ENCODE measurements around the gene SPATA33.

DNA sequence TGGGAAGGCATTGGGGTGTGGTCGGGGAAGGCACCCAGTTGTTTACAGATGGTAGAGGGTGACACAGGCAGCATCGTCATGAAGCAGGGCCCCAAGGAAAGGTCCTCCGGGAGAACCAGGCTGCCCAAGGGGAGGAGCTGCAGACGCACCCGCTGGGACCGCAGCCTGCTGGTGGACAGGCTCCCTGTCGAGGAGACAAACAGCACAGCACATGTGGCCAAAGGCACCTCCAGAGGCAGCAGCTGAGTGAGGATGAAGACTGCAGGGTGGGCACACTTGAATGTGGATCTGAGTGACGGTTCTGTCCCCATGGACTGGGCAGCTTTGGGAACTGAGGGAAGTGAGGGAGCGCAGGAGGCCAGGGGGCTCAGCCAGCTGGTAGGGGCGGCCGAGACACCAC, 12.5 kb upstream of the SPATA33 start:
- TF ChIP-seq SREBF1 (IDR thresholded peaks at IDR 0.05; ENCODE audit: low read length) (no peak), ETV6 (conservative IDR thresholded peaks at IDR 0.05 in 1 of 2, IDR thresholded peaks at IDR 0.05 in 1 of 2; ENCODE audit: borderline replicate concordance in 1 of 2, low read depth in 1 of 2) (no peak), PML (IDR thresholded peaks at IDR 0.05; ENCODE audit: low read length) (no peak), EP300 (IDR thresholded peaks at IDR 0.05; ENCODE audit: borderline replicate concordance in 1 of 2, control insufficient read depth in 1 of 2, low read depth in 2 of 2, low read length in 2 of 2) (no peak), SRF (IDR thresholded peaks at IDR 0.05; ENCODE audit: low read depth in 2 of 2, low read length in 2 of 2) (no peak)
- TF ChIP-seq, protein P1, sequence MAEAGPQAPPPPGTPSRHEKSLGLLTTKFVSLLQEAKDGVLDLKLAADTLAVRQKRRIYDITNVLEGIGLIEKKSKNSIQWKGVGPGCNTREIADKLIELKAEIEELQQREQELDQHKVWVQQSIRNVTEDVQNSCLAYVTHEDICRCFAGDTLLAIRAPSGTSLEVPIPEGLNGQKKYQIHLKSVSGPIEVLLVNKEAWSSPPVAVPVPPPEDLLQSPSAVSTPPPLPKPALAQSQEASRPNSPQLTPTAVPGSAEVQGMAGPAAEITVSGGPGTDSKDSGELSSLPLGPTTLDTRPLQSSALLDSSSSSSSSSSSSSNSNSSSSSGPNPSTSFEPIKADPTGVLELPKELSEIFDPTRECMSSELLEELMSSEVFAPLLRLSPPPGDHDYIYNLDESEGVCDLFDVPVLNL (IDR thresholded peaks at IDR 0.05; ENCODE audit: low read depth, low read length): no peak
- TF ChIP-seq, protein P2, sequence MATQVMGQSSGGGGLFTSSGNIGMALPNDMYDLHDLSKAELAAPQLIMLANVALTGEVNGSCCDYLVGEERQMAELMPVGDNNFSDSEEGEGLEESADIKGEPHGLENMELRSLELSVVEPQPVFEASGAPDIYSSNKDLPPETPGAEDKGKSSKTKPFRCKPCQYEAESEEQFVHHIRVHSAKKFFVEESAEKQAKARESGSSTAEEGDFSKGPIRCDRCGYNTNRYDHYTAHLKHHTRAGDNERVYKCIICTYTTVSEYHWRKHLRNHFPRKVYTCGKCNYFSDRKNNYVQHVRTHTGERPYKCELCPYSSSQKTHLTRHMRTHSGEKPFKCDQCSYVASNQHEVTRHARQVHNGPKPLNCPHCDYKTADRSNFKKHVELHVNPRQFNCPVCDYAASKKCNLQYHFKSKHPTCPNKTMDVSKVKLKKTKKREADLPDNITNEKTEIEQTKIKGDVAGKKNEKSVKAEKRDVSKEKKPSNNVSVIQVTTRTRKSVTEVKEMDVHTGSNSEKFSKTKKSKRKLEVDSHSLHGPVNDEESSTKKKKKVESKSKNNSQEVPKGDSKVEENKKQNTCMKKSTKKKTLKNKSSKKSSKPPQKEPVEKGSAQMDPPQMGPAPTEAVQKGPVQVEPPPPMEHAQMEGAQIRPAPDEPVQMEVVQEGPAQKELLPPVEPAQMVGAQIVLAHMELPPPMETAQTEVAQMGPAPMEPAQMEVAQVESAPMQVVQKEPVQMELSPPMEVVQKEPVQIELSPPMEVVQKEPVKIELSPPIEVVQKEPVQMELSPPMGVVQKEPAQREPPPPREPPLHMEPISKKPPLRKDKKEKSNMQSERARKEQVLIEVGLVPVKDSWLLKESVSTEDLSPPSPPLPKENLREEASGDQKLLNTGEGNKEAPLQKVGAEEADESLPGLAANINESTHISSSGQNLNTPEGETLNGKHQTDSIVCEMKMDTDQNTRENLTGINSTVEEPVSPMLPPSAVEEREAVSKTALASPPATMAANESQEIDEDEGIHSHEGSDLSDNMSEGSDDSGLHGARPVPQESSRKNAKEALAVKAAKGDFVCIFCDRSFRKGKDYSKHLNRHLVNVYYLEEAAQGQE (IDR thresholded peaks at IDR 0.05; ENCODE audit: low read depth, low read length): no peak
- TF ChIP-seq, protein P3, sequence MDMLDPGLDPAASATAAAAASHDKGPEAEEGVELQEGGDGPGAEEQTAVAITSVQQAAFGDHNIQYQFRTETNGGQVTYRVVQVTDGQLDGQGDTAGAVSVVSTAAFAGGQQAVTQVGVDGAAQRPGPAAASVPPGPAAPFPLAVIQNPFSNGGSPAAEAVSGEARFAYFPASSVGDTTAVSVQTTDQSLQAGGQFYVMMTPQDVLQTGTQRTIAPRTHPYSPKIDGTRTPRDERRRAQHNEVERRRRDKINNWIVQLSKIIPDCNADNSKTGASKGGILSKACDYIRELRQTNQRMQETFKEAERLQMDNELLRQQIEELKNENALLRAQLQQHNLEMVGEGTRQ (IDR thresholded peaks at IDR 0.05; ENCODE audit: borderline replicate concordance, low read depth, low read length): no peak
- TF ChIP-seq, protein P4, sequence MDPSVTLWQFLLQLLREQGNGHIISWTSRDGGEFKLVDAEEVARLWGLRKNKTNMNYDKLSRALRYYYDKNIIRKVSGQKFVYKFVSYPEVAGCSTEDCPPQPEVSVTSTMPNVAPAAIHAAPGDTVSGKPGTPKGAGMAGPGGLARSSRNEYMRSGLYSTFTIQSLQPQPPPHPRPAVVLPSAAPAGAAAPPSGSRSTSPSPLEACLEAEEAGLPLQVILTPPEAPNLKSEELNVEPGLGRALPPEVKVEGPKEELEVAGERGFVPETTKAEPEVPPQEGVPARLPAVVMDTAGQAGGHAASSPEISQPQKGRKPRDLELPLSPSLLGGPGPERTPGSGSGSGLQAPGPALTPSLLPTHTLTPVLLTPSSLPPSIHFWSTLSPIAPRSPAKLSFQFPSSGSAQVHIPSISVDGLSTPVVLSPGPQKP (IDR thresholded peaks at IDR 0.05; ENCODE audit: low read depth, low read length): no peak

Measured in GM12878 (cell line).